Retina (tissue), 1 donor: ENCODE measurements around the gene CACNA1C.

ENCODE experiments used
- DNase-seq: peaks from one replicate; pipeline ENCODE4 v3.0.0-alpha.2; 2016

CACNA1C gene

GRCh38 chr12:2142068-2142467 lies 89.3 kb downstream of the CACNA1C start:
- DNase-seq, result no peak

GRCh38 chr12:2144951-2145350 lies 92.2 kb downstream of the CACNA1C start:
- DNase-seq, result no peak

GRCh38 chr12:2145433-2145998 lies 92.7 kb downstream of the CACNA1C start:
- DNase-seq, result no peak

GRCh38 chr12:2147335-2147734 lies 94.5 kb downstream of the CACNA1C start:
- no peak for DNase-seq

GRCh38 chr12:2149091-2149490 lies 96.3 kb downstream of the CACNA1C start:
- no peak for DNase-seq

GRCh38 chr12:2150833-2151232 lies 98.0 kb downstream of the CACNA1C start:
- DNase-seq, result no peak

GRCh38 chr12:2151391-2151790 lies 98.6 kb downstream of the CACNA1C start:
- no peak for DNase-seq

- no peak for DNase-seq
Measured at GRCh38 chr12:2152134-2152533, 99.3 kb downstream of the CACNA1C start.

GRCh38 chr12:2154050-2154449 lies 101.3 kb downstream of the CACNA1C start:
- DNase-seq, result no peak

GRCh38 chr12:2154521-2154920 lies 101.7 kb downstream of the CACNA1C start:
- no peak for DNase-seq

- DNase-seq, result no peak
Measured at GRCh38 chr12:2156333-2156732, 103.5 kb downstream of the CACNA1C start.

GRCh38 chr12:2160043-2160442 lies 107.3 kb downstream of the CACNA1C start:
- no peak for DNase-seq

GRCh38 chr12:2161473-2161872 lies 108.7 kb downstream of the CACNA1C start:
- peak; percentile 44 for DNase-seq

GRCh38 chr12:2163177-2163941 lies 110.6 kb downstream of the CACNA1C start:
- no peak for DNase-seq

GRCh38 chr12:2165021-2165420 lies 112.2 kb downstream of the CACNA1C start:
- DNase-seq, result no peak

GRCh38 chr12:2165927-2166326 lies 113.1 kb downstream of the CACNA1C start:
- no peak for DNase-seq

GRCh38 chr12:2166696-2167095 lies 113.9 kb downstream of the CACNA1C start:
- no peak for DNase-seq

- DNase-seq, result no peak
Measured at GRCh38 chr12:2167231-2167630, 114.4 kb downstream of the CACNA1C start.

- no peak for DNase-seq
Measured at GRCh38 chr12:2168808-2169207, 116.0 kb downstream of the CACNA1C start.

- no peak for DNase-seq
Measured at GRCh38 chr12:2169489-2169888, 116.7 kb downstream of the CACNA1C start.

GRCh38 chr12:2169940-2170339 lies 117.2 kb downstream of the CACNA1C start:
- no peak for DNase-seq

GRCh38 chr12:2170376-2170775 lies 117.6 kb downstream of the CACNA1C start:
- no peak for DNase-seq

- DNase-seq, result peak; percentile 44
Measured at GRCh38 chr12:2171672-2172426, 119.1 kb downstream of the CACNA1C start.
